Right lobe of liver (tissue), 6 donors: ENCODE data around the gene HMGB2. TPM values are rescaled to one million over a fixed set of nuclear protein-coding genes. Genes with fewer than 3 reads are reported as not detected.
A peak's percentile ranks its signal among the peaks of the same experiment; 100 is the strongest.

Experiments
- ATAC-seq, 4 donors: fragments of 200-7000 bp; cut with Tn5 transposase; one replicate each; pipeline ENCODE4 v1.9.1; 2020; ENCODE audit warnings: mild to moderate bottlenecking in 4 of 4, moderate library complexity in 4 of 4
- DNase-seq, 3 donors: peaks; one replicate each; pipeline ENCODE4 v3.0.0-alpha.2; 2020
- H3K27ac ChIP-seq, 3 donors: fragments of 200-600 bp; one replicate each; pipeline ENCODE4 v1.8.0; 2022
- H3K27me3 ChIP-seq, 2 donors: fragments of 200-600 bp; one replicate each; pipeline ENCODE4 v1.8.0; 2022
- H3K36me3 ChIP-seq, 4 donors: fragments of 200-600 bp; sonication (generic) in 1 of 4; one replicate each; pipeline versions ENCODE4 v1.5.1 to v1.8.0; 2017 to 2022; ENCODE audit warnings: control low read depth in 1 of 4
- H3K4me1 ChIP-seq, 4 donors: fragments of 200-600 bp; sonication (generic) in 1 of 4; one replicate each; pipeline versions ENCODE4 v1.5.1 to v1.8.0; 2017 to 2022; ENCODE audit warnings: control low read depth in 1 of 4
- H3K4me3 ChIP-seq, 3 donors: fragments of 200-600 bp; one replicate each; pipeline ENCODE4 v1.8.0; 2022
- H3K9me3 ChIP-seq, 4 donors: fragments of 200-600 bp; sonication (generic) in 1 of 4; one replicate each; pipeline versions ENCODE4 v1.5.1 to v1.8.0; 2017 to 2022; ENCODE audit warnings: control low read depth in 1 of 4
- CTCF ChIP-seq, 4 donors: fragments of 200-600 bp in 3 of 4; fragments of 450-650 bp in 1 of 4; IDR thresholded peaks; one replicate each; pipeline versions ENCODE4 v1.5.1 to v1.8.0; 2016 to 2022; ENCODE audit warnings: antibody characterized with exemption in 4 of 4, mild to moderate bottlenecking in 2 of 4
- POLR2A ChIP-seq: fragments of 450-650 bp; IDR thresholded peaks from one replicate; pipeline ENCODE4 v1.6.1; 2017; ENCODE audit warnings: antibody characterized with exemption, mild to moderate bottlenecking
- WGBS: methylation state at CpG from one replicate; pipeline ENCODE4 v1.1.6; 2018; ENCODE audit warnings: low coverage, low lambda C conversion rate; ENCODE audit not compliant: insufficient coverage; ENCODE audit errors: missing lambda C conversion rate; 5-methylcytosine and 5-hydroxymethylcytosine counted together
- intact Hi-C, 2 donors: fragments of 100-400 bp; cut with DNase I; formaldehyde crosslinking; loops; one replicate each; pipeline versions ENCODE4 v1.11.2 to v1.14.1; 2022
- total RNA-seq, 6 experiments: library from RNA; depleted of rRNA in 2 of 6; stranded (reverse); fragments of >200 nt in 2 of 6; fragmentation: NEBNext Ultra II Directional in 3 of 6; extraction: Animal tissue kit (Norgen Biotek cat#: 25700) in 3 of 6; gene quantifications; one replicate each; pipeline versions ENCODE4 v1.1.0 to v1.2.4, GENCODE V29; 2016 to 2023
- donor health status: DM: no; HTN: yes; CAD: no.
- donor health status: DM: no; HTN: no; CAD: no.
- donor health status: DM: no; HTN: no; CAD: no.
- donor health status: DM: no; HTN: yes; CAD: no.
- donor health status: DM: no; HTN: yes; CAD: no.

Gene HMGB2
- total RNA-seq, 6 experiments from 2014 or later, result 6.1 to 13.5 (median 9.2) TPM

GRCh38 chr4:173379929-173380328, 45.8 kb upstream of the HMGB2 start:
- DNase-seq, result no peak
- TF ChIP-seq POLR2A, result no peak
- no peak for TF ChIP-seq CTCF (IDR thresholded peaks at IDR 0.05)
- no peak for ATAC-seq
- Histone ChIP-seq H3K27me3 (no peaks in the 10 kb centered on the region), H3K27ac (no peak overlapping the region), H3K9me3 (no peaks in the 10 kb centered on the region), H3K4me1 (no peaks in the 10 kb centered on the region), H3K36me3 (no peaks in the 10 kb centered on the region), H3K4me3 (no peak overlapping the region)
- intact Hi-C loops, result no loop called here
- 98% methylated on average over 3 of the region's 3 CpGs for WGBS

GRCh38 chr4:173374588-173374987, 40.4 kb upstream of the HMGB2 start:
- no peak for TF ChIP-seq POLR2A
- no peak for TF ChIP-seq CTCF (IDR thresholded peaks at IDR 0.05)
- H3K4me1 ChIP-seq, result peaks cover 0 to 7% (median 2%) of the 10 kb centered on the region in 4 donors
- DNase-seq, result no peak
- no peak for ATAC-seq
- no peaks in the 10 kb centered on the region for H3K9me3 ChIP-seq
- WGBS, result 90% methylated on average over 2 of the region's 2 CpGs
- no peaks in the 10 kb centered on the region for H3K36me3 ChIP-seq
- no peak overlapping the region for H3K4me3 ChIP-seq
- H3K27ac ChIP-seq, result no peak overlapping the region
- H3K27me3 ChIP-seq, result no peaks in the 10 kb centered on the region
- intact Hi-C loops, result no loop called here

GRCh38 chr4:173371292-173372192, 37.4 kb upstream of the HMGB2 start:
- intact Hi-C loops, result no loop called here
- 1% methylated on average over 32 of the region's 68 CpGs for WGBS
- DNase-seq (peak; percentile 81 to 83 (median 81)), ATAC-seq (peak; percentile 33 to 53 (median 37))
- TF ChIP-seq CTCF (IDR thresholded peaks at IDR 0.05) (no peak), POLR2A (peak; percentile 20)
- Histone ChIP-seq H3K4me3 (peak overlapping the region; percentile 73 to 85 (median 75)), H3K9me3 (no peaks in the 10 kb centered on the region), H3K27ac (peak overlapping the region; percentile 75 to 83 (median 79)), H3K27me3 (no peaks in the 10 kb centered on the region), H3K4me1 (peaks cover 0 to 14% (median 5%) of the 10 kb centered on the region in 4 donors), H3K36me3 (no peaks in the 10 kb centered on the region)

GRCh38 chr4:173370477-173371291, 36.5 kb upstream of the HMGB2 start, which contains the start of gene SAP30:
Gene SAP30, plus strand, starts transcription at chr4:173370954. Its CDS starts 229 bp downstream, at chr4:173371183.
- TF ChIP-seq CTCF (IDR thresholded peaks at IDR 0.05), result no peak
- TF ChIP-seq POLR2A, result peak; percentile 95
- Histone ChIP-seq H3K27me3 (no peaks in the 10 kb centered on the region), H3K4me1 (peaks cover 0 to 14% (median 5%) of the 10 kb centered on the region in 4 donors), H3K9me3 (no peaks in the 10 kb centered on the region), H3K36me3 (no peaks in the 10 kb centered on the region), H3K27ac (peak within 1 kb of the TSS; percentile 93 to 97 (median 95)), H3K4me3 (peak within 1 kb of the TSS; percentile 73 to 85 (median 75))
- ATAC-seq (peak; percentile 88 to 96 (median 91)), DNase-seq (peak; percentile 98 to 99 (median 99))
- intact Hi-C loops, result no loop called here
- WGBS, result 0% methylated on average over 17 of the region's 72 CpGs
